Testis (tissue), 3 donors: Measurements from ENCODE around the gene IL12RB2. TPM values are rescaled to one million over a fixed set of nuclear protein-coding genes. Genes with fewer than 3 reads are reported as not detected.

Experiments used
- DNase-seq: peaks from one replicate; pipeline ENCODE4 v3.0.0-alpha.2; 2019
- H3K27ac ChIP-seq, 2 donors: fragments of 200-600 bp; sonication (generic); one replicate each; pipeline ENCODE4 v1.5.1; 2019
- H3K27me3 ChIP-seq: fragments of 200-600 bp; sonication (generic); one replicate; pipeline ENCODE4 v1.5.1; 2019
- H3K36me3 ChIP-seq: fragments of 200-600 bp; sonication (generic); one replicate; pipeline ENCODE4 v1.5.1; 2017; ENCODE audit warnings: low read depth; ENCODE audit errors: missing control alignments
- H3K4me1 ChIP-seq: fragments of 200-600 bp; sonication (generic); one replicate; pipeline ENCODE4 v1.5.1; 2019
- H3K4me3 ChIP-seq, 2 donors: fragments of 200-600 bp; sonication (generic); one replicate each; pipeline ENCODE4 v1.5.1; 2017 to 2019
- H3K9me3 ChIP-seq: fragments of 200-600 bp; sonication (generic); one replicate; pipeline ENCODE4 v1.5.1; 2017
- POLR2A ChIP-seq: fragments of 450-650 bp; IDR thresholded peaks from one replicate; pipeline ENCODE4 v1.6.1; 2017; ENCODE audit warnings: antibody characterized with exemption, mild to moderate bottlenecking, moderate library complexity
- WGBS, 2 donors: methylation state at CpG; one replicate each; pipeline ENCODE4 v1.1.5; 2018; 5-methylcytosine and 5-hydroxymethylcytosine counted together
- intact Hi-C: fragments of 100-400 bp; cut with DNase I; formaldehyde crosslinking; loops from one replicate; pipeline ENCODE4 v1.15.1; 2023; ENCODE audit warnings: low total_unique reads
- polyA plus RNA-seq: library from polyadenylated mRNA; stranded (reverse); fragments of 350-450 nt; fragmentation: Illumina TruSeq; extraction: RNeasy Lipid Tissue Mini Kit (QIAGEN cat#74804); gene quantifications from one replicate; pipeline ENCODE4 v1.2.3, GENCODE V29; 2014; ENCODE audit warnings: low read depth, low replicate concordance; ENCODE audit not compliant: insufficient read depth
- total RNA-seq, 2 donors: library from RNA; depleted of rRNA; stranded (reverse); fragments of >200 nt; gene quantifications; one replicate each; pipeline ENCODE4 v1.2.3, GENCODE V29; 2016
- TF ChIP-seq, protein P1 (sequence below), 3 experiments: fragments of 450-650 bp in 2 of 3; fragments of 200-600 bp in 1 of 3; sonication (generic) in 1 of 3; IDR thresholded peaks; one replicate each; pipeline ENCODE4 v1.5.1; 2016 to 2019; ENCODE audit warnings: antibody characterized with exemption in 3 of 3, mild to moderate bottlenecking in 2 of 3, moderate library complexity in 1 of 3

The IL12RB2 gene
- total and polyA plus RNA-seq, 3 donors from 2014 or later: 1.9 to 2.6 (median 2.1) TPM

DNA sequence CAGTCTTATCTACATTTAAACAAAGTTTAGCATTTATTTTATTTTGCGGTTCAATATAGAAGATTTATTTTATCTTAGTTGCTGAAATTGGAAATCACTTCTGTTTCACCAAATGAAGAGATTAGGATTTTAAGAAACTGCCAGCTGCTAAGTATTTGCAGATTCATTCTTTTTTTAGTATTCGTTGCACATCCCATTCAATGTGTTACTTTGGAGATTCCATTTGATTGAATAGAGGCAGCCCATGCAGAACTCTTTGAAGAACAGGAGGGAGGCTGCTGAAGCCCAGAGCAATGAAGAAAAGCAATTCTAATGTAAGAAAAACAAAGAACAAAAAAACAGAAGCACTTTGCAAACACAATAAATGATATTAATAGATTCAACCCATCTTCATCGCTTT is 38.6 kb upstream of the IL12RB2 start:
- 86 to 88% methylated on average over 3 of the region's 3 CpGs for WGBS, 2 donors
- TF ChIP-seq POLR2A: no peak
- TF ChIP-seq, protein P1, sequence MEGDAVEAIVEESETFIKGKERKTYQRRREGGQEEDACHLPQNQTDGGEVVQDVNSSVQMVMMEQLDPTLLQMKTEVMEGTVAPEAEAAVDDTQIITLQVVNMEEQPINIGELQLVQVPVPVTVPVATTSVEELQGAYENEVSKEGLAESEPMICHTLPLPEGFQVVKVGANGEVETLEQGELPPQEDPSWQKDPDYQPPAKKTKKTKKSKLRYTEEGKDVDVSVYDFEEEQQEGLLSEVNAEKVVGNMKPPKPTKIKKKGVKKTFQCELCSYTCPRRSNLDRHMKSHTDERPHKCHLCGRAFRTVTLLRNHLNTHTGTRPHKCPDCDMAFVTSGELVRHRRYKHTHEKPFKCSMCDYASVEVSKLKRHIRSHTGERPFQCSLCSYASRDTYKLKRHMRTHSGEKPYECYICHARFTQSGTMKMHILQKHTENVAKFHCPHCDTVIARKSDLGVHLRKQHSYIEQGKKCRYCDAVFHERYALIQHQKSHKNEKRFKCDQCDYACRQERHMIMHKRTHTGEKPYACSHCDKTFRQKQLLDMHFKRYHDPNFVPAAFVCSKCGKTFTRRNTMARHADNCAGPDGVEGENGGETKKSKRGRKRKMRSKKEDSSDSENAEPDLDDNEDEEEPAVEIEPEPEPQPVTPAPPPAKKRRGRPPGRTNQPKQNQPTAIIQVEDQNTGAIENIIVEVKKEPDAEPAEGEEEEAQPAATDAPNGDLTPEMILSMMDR (IDR thresholded peaks at IDR 0.05): no peak
- Histone ChIP-seq H3K9me3 (no peaks in the 10 kb centered on the region), H3K4me1 (no peaks in the 10 kb centered on the region), H3K4me3 (no peak overlapping the region), H3K27ac (no peak overlapping the region), H3K27me3 (no peaks in the 10 kb centered on the region), H3K36me3 (no peaks in the 10 kb centered on the region)
- intact Hi-C loops: no loop called here
- DNase-seq: no peak

DNA sequence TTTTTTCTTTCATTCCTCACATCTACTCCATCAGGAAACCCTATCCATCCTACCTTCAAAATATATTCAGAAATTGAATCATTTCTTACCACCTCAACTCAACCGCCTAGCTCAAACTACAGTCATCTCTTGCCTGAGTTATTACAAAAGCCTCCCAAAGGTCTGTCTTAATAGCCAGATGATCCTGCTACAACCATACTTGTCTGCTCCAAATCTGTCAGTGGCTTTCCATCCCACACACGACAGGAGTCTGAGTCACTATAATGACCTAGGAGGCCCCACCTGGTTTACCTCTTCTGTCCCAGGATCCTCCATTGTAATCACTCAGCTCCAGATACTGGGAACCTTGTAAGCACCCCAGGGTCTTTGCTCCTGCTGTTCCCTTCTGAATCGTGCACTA is 37.1 kb upstream of the IL12RB2 start:
- Histone ChIP-seq H3K27ac (no peak overlapping the region), H3K36me3 (no peaks in the 10 kb centered on the region), H3K4me1 (no peaks in the 10 kb centered on the region), H3K9me3 (no peaks in the 10 kb centered on the region), H3K4me3 (no peak overlapping the region), H3K27me3 (no peaks in the 10 kb centered on the region)
- DNase-seq: no peak
- WGBS, 2 donors: 91 to 92% methylated on average over 3 of the region's 3 CpGs
- intact Hi-C loops: no loop called here
- TF ChIP-seq POLR2A: no peak

DNA sequence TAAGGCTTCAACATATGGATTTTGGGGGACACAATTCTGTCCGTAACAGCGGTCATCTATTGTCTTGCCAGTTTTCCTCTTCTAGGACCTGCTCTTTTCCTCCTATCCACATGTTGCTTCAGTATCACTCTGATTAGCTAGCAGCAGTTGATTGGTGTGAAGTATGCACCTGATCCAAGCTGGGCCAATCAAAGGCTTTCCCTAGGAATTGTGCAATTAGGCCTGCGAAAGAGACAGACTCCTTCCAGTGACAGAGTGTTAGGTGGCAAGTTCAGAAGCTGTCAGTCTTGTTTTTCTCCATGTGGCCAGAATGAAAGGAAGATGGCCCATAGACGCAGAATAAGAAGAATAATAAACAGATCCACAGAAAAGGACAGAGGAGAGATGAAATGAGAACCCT is 34.1 kb upstream of the IL12RB2 start:
- no peaks in the 10 kb centered on the region for H3K36me3 ChIP-seq
- WGBS, 2 donors: 82 to 96% methylated on average over 4 of the region's 4 CpGs
- intact Hi-C loops: no loop called here
- no peaks in the 10 kb centered on the region for H3K4me1 ChIP-seq
- no peak overlapping the region for H3K4me3 ChIP-seq
- H3K27ac ChIP-seq: no peak overlapping the region
- H3K9me3 ChIP-seq: no peaks in the 10 kb centered on the region
- DNase-seq: no peak
- no peaks in the 10 kb centered on the region for H3K27me3 ChIP-seq
- TF ChIP-seq POLR2A: no peak
- TF ChIP-seq, protein P1 (IDR thresholded peaks at IDR 0.05): no peak

DNA sequence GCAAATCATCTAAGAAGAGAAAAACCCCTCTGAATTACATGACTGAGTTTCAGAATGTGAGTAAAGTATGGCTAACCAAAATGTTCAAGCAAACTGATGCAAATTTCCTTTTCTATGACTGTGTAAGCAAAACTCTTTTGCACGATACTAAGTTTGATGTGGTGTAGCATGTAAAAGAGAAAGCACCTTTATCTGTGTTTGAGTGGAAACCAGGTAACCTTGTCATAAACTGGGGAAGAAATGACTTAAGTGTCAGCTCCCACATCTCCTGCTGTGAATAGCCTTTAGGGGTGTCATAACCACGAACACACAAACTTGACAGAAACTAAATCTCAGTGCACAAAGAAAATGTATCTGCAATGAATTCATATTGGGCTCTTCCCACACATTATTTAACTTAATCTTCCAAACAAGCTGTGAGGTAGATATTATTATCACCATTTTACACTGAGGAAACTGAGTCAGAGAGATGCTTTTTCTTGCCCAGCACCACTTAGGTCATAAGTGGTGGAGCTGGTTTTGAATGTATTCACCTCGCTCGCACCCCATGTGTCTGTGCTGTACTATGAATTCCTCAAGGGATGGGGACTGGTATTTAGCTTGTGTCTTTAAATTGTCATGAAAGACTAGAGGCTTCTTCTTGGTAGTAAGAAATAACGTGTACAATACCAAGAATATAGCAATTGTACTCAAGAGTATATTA is 32.9 kb upstream of the IL12RB2 start:
- no peak for TF ChIP-seq POLR2A
- TF ChIP-seq, protein P1 (IDR thresholded peaks at IDR 0.05): no peak
- Histone ChIP-seq H3K36me3 (no peaks in the 10 kb centered on the region), H3K27me3 (no peaks in the 10 kb centered on the region), H3K4me1 (no peaks in the 10 kb centered on the region), H3K27ac (no peak overlapping the region), H3K4me3 (no peak overlapping the region), H3K9me3 (no peaks in the 10 kb centered on the region)
- intact Hi-C loops: no loop called here
- 76 to 82% methylated on average over 5 of the region's 5 CpGs for WGBS, 2 donors
- DNase-seq: no peak

DNA sequence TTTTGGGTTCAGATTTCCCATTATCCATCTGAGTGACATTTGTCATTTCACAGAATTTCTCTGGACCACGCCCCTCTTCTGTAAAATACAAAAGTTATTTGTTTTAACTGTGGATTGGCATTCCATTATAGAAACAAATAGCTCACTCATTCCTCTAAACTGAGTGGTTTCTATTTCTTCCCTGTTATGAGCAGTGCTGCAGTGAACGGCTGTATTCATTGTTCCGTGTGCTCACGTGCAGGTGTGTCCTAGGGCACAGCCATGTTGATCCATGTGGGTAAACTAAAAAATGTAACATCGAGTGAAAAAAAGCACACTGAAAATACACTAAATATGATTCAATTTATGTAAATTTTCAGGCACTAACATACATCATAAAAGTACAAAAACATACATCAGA is 27.0 kb upstream of the IL12RB2 start:
- H3K27ac ChIP-seq: no peak overlapping the region
- no peaks in the 10 kb centered on the region for H3K27me3 ChIP-seq
- H3K4me1 ChIP-seq: no peaks in the 10 kb centered on the region
- H3K9me3 ChIP-seq: no peaks in the 10 kb centered on the region
- no peak for DNase-seq
- TF ChIP-seq, protein P1 (IDR thresholded peaks at IDR 0.05): no peak
- TF ChIP-seq POLR2A: no peak
- intact Hi-C loops: no loop called here
- no peaks in the 10 kb centered on the region for H3K36me3 ChIP-seq
- no peak overlapping the region for H3K4me3 ChIP-seq
- WGBS, 2 donors: 87 to 92% methylated on average over 5 of the region's 5 CpGs
